Measurements from ENCODE around the gene PCDHB16.
"Not testable (repeated sequence)": the region's sequence is repeated elsewhere in the genome, so short reads cannot be mapped to it uniquely, and the experiment has no call there.

DNA sequence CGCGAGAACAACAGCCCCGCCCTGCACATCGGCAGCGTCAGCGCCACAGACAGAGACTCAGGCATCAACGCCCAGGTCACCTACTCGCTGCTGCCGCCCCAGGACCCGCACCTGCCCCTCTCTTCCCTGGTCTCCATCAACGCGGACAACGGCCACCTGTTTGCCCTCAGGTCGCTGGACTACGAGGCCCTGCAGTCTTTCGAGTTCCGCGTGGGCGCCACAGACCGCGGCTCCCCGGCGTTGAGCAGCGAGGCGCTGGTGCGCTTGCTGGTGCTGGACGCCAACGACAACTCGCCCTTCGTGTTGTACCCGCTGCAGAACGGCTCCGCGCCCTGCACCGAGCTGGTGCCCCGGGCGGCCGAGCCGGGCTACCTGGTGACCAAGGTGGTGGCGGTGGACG is 30.6 kb upstream of the PCDHB16 start:
- TF ChIP-seq, protein P1, sequence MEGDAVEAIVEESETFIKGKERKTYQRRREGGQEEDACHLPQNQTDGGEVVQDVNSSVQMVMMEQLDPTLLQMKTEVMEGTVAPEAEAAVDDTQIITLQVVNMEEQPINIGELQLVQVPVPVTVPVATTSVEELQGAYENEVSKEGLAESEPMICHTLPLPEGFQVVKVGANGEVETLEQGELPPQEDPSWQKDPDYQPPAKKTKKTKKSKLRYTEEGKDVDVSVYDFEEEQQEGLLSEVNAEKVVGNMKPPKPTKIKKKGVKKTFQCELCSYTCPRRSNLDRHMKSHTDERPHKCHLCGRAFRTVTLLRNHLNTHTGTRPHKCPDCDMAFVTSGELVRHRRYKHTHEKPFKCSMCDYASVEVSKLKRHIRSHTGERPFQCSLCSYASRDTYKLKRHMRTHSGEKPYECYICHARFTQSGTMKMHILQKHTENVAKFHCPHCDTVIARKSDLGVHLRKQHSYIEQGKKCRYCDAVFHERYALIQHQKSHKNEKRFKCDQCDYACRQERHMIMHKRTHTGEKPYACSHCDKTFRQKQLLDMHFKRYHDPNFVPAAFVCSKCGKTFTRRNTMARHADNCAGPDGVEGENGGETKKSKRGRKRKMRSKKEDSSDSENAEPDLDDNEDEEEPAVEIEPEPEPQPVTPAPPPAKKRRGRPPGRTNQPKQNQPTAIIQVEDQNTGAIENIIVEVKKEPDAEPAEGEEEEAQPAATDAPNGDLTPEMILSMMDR (IDR thresholded peaks at IDR 0.05): not testable (repeated sequence)
- not testable (repeated sequence) for TF ChIP-seq POLR2A, EP300 (IDR thresholded peaks at IDR 0.05)
